Keratinocyte (primary cell): ENCODE measurements around the gene C1orf52.

Experiments used
- EZH2 ChIP-seq: IDR thresholded peaks from one replicate; pipeline ENCODE4 v1.6.1; 2012; ENCODE audit warnings: inconsistent platforms, mild to moderate bottlenecking, low read length, moderate library complexity
- TF ChIP-seq, protein P1 (sequence below), 3 experiments: IDR thresholded peaks in 1 of 3; conservative IDR thresholded peaks in 1 of 3; optimal IDR thresholded peaks in 1 of 3; 2 replicates in 2 of 3; 3 replicates in 1 of 3; pipeline versions ENCODE3 to v1.5.1; 2011; ENCODE audit warnings: low read length in 3 of 3, mild to moderate bottlenecking in 3 of 3, moderate library complexity in 2 of 3, control low read depth in 1 of 3, inconsistent platforms in 1 of 3; ENCODE audit not compliant: insufficient read depth in 2 of 3; ENCODE audit errors: extremely low read depth in 1 of 3

DNA sequence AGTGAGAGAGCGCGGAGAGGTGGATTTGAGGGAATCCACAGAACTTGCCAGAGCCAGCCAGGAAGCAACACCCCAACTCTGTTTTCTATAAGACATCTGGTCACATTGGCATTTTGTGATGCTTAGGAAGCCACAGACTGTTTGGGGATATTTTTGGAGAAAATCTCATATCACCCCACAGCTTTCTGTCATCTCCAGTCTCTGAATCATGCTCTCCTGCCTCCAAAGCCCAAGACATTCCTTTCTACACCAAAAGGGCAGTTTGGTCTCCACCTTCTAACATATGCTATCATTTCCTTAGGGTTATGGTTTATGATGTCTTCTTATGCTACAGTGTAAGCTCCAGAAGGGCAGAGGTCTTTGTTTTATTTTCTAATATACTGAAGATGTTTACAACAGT lies 31.4 kb upstream of the C1orf52 start:
- TF ChIP-seq, protein P1, sequence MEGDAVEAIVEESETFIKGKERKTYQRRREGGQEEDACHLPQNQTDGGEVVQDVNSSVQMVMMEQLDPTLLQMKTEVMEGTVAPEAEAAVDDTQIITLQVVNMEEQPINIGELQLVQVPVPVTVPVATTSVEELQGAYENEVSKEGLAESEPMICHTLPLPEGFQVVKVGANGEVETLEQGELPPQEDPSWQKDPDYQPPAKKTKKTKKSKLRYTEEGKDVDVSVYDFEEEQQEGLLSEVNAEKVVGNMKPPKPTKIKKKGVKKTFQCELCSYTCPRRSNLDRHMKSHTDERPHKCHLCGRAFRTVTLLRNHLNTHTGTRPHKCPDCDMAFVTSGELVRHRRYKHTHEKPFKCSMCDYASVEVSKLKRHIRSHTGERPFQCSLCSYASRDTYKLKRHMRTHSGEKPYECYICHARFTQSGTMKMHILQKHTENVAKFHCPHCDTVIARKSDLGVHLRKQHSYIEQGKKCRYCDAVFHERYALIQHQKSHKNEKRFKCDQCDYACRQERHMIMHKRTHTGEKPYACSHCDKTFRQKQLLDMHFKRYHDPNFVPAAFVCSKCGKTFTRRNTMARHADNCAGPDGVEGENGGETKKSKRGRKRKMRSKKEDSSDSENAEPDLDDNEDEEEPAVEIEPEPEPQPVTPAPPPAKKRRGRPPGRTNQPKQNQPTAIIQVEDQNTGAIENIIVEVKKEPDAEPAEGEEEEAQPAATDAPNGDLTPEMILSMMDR (optimal IDR thresholded peaks at IDR 0.05 in 1 of 3, IDR thresholded peaks at IDR 0.05 in 1 of 3, conservative IDR thresholded peaks at IDR 0.05 in 1 of 3; ENCODE audit: extremely low read depth in 1 of 3, insufficient read depth in 2 of 3, low read length in 3 of 3), result no peak
- TF ChIP-seq EZH2, result no peak
